Transverse colon (tissue), 4 donors: ENCODE results near the gene GPC6. TPM values are rescaled to one million over a fixed set of nuclear protein-coding genes. Genes with fewer than 3 reads are reported as not detected.

ENCODE experiments used
- DNase-seq: peaks from one replicate; pipeline ENCODE4 v3.0.0-alpha.2; 2019
- H3K27ac ChIP-seq, 4 donors: fragments of 200-600 bp; sonication (generic); 2 replicates each; pipeline ENCODE4 v1.5.1; 2016 to 2018; ENCODE audit warnings: inconsistent platforms in 4 of 4
- H3K27me3 ChIP-seq: fragments of 200-600 bp; sonication (generic); 2 replicates; pipeline ENCODE4 v1.5.1; 2017; ENCODE audit warnings: inconsistent platforms
- H3K36me3 ChIP-seq, 4 donors: fragments of 200-600 bp; sonication (generic); 2 replicates each; pipeline ENCODE4 v1.5.1; 2017 to 2019; ENCODE audit warnings: inconsistent platforms in 4 of 4
- H3K4me1 ChIP-seq, 4 donors: fragments of 200-600 bp; sonication (generic); 2 replicates each; pipeline ENCODE4 v1.5.1; 2017 to 2020; ENCODE audit warnings: inconsistent platforms in 4 of 4
- H3K4me3 ChIP-seq, 4 donors: fragments of 200-600 bp; sonication (generic); 1 replicate in 1 of 4; 2 replicates in 3 of 4; pipeline versions ENCODE4 v1.5.1 to v1.6.1; 2017 to 2019; ENCODE audit warnings: inconsistent platforms in 4 of 4
- H3K9me3 ChIP-seq, 2 donors: fragments of 200-600 bp; sonication (generic); 2 replicates each; pipeline ENCODE4 v1.5.1; 2017 to 2019; ENCODE audit warnings: inconsistent platforms in 2 of 2
- CTCF ChIP-seq, 5 experiments: fragments of 200-600 bp in 3 of 5; fragments of 450-650 bp in 2 of 5; sonication (generic) in 3 of 5; IDR thresholded peaks; 1 replicate in 2 of 5; 2 replicates in 3 of 5; pipeline ENCODE4 v1.5.1; 2016 to 2017; ENCODE audit warnings: antibody characterized with exemption in 5 of 5, inconsistent platforms in 3 of 5, mild to moderate bottlenecking in 2 of 5, moderate library complexity in 1 of 5
- EP300 ChIP-seq: sonication (generic); formaldehyde crosslinking; IDR thresholded peaks from one replicate; pipeline ENCODE4 v1.6.1; 2017; ENCODE audit warnings: antibody characterized with exemption, low read depth
- POLR2A ChIP-seq: fragments of 450-650 bp; IDR thresholded peaks from one replicate; pipeline ENCODE4 v1.6.1; 2016; ENCODE audit warnings: antibody characterized with exemption, mild to moderate bottlenecking, moderate library complexity
- POLR2AphosphoS5 ChIP-seq, 3 donors: sonication (generic); formaldehyde crosslinking; IDR thresholded peaks; one replicate each; pipeline ENCODE4 v1.6.1; 2016; ENCODE audit warnings: antibody characterized with exemption in 3 of 3
- WGBS, 2 donors: methylation state at CpG; one replicate each; pipeline ENCODE4 v1.1.5; 2018; ENCODE audit warnings: low coverage in 1 of 2; 5-methylcytosine and 5-hydroxymethylcytosine counted together
- in situ Hi-C, 4 donors: fragments of 200-750 bp; cut with MboI; loops; one replicate each; pipeline versions ENCODE4 v1.15.0 to v1.15.1; 2017; ENCODE audit warnings: low sequenced_read_pairs in 3 of 4, low pct_ligation_motif_present in 1 of 4, low pct_unique_long_range_greater_than_20kb in 1 of 4
- intact Hi-C: fragments of 100-400 bp; cut with DNase I; formaldehyde crosslinking; loops from one replicate; pipeline ENCODE4 v1.15.1; 2023; ENCODE audit warnings: low total_unique reads
- total RNA-seq, 4 donors: library from RNA; depleted of rRNA; stranded (reverse); fragments of >200 nt; gene quantifications; one replicate each; pipeline ENCODE4 v1.1.0, GENCODE V29; 2016

Gene GPC6
- total RNA-seq, 4 donors from 2014 or later = 0.75 to 5.7 (median 4.0) TPM

- H3K36me3 ChIP-seq = no peaks in the 10 kb centered on the region
- H3K4me1 ChIP-seq = no peaks in the 10 kb centered on the region
- in situ Hi-C loops = no loop called here
- H3K4me3 ChIP-seq = no peak overlapping the region
- H3K27ac ChIP-seq = no peak overlapping the region
- intact Hi-C loops = no loop called here
- no peaks in the 10 kb centered on the region for H3K9me3 ChIP-seq
- no peaks in the 10 kb centered on the region for H3K27me3 ChIP-seq
- 82 to 83% methylated on average over 5 of the region's 5 CpGs for WGBS, 2 donors
- no peak for DNase-seq
- no peak for TF ChIP-seq EP300
- no peak for TF ChIP-seq POLR2AphosphoS5 (IDR thresholded peaks at IDR 0.05)
- no peak for TF ChIP-seq CTCF (IDR thresholded peaks at IDR 0.05)
- TF ChIP-seq POLR2A = no peak
These were observed 1065.2 kb downstream of the GPC6 start for GRCh38 chr13:94291631-94292322.

- WGBS, 2 donors = 67 to 68% methylated on average over 1 of the region's 1 CpG
- intact Hi-C loops = no loop called here
These were observed 1065.7 kb downstream of the GPC6 start for GRCh38 chr13:94292323-94292640.

GRCh38 chr13:94296471-94296870 is 1069.9 kb downstream of the GPC6 start:
- no peak overlapping the region for H3K4me3 ChIP-seq
- no peaks in the 10 kb centered on the region for H3K27me3 ChIP-seq
- intact Hi-C loops = no loop called here
- in situ Hi-C loops = no loop called here
- no peaks in the 10 kb centered on the region for H3K36me3 ChIP-seq
- 64 to 77% methylated on average over 3 of the region's 3 CpGs for WGBS, 2 donors
- no peaks in the 10 kb centered on the region for H3K4me1 ChIP-seq
- H3K9me3 ChIP-seq = no peaks in the 10 kb centered on the region
- no peak for DNase-seq
- TF ChIP-seq POLR2A = no peak
- no peak for TF ChIP-seq CTCF (IDR thresholded peaks at IDR 0.05)
- no peak for TF ChIP-seq POLR2AphosphoS5 (IDR thresholded peaks at IDR 0.05)
- TF ChIP-seq EP300 = no peak
- no peak overlapping the region for H3K27ac ChIP-seq

More at GRCh38 chr13:94292323-94292640, 1065.7 kb downstream of the GPC6 start:
- Histone ChIP-seq H3K4me3 (no peak overlapping the region), H3K27ac (no peak overlapping the region), H3K4me1 (no peaks in the 10 kb centered on the region), H3K27me3 (no peaks in the 10 kb centered on the region), H3K9me3 (no peaks in the 10 kb centered on the region), H3K36me3 (no peaks in the 10 kb centered on the region)
- DNase-seq = no peak
- TF ChIP-seq CTCF (IDR thresholded peaks at IDR 0.05) = no peak
- TF ChIP-seq POLR2A = no peak
- TF ChIP-seq POLR2AphosphoS5 (IDR thresholded peaks at IDR 0.05) = no peak
- TF ChIP-seq EP300 = no peak
- in situ Hi-C loops = no loop called here

GRCh38 chr13:94298346-94298745 is 1071.7 kb downstream of the GPC6 start:
- H3K4me3 ChIP-seq = no peak overlapping the region
- H3K27me3 ChIP-seq = no peaks in the 10 kb centered on the region
- H3K36me3 ChIP-seq = no peaks in the 10 kb centered on the region
- H3K9me3 ChIP-seq = no peaks in the 10 kb centered on the region
- no peaks in the 10 kb centered on the region for H3K4me1 ChIP-seq
- in situ Hi-C loops = no loop called here
- TF ChIP-seq POLR2AphosphoS5 (IDR thresholded peaks at IDR 0.05) (no peak), POLR2A (no peak), EP300 (no peak), CTCF (IDR thresholded peaks at IDR 0.05) (no peak)
- intact Hi-C loops = no loop called here
- H3K27ac ChIP-seq = no peak overlapping the region
- DNase-seq = no peak
- WGBS, 2 donors = 58 to 86% methylated on average over 2 to 4 of the region's 4 CpGs
